ENCODE data around the gene CENPS.
"Not testable (repeated sequence)": the region's sequence is repeated elsewhere in the genome, so short reads cannot be mapped to it uniquely, and the experiment has no call there.

The CENPS gene

DNA sequence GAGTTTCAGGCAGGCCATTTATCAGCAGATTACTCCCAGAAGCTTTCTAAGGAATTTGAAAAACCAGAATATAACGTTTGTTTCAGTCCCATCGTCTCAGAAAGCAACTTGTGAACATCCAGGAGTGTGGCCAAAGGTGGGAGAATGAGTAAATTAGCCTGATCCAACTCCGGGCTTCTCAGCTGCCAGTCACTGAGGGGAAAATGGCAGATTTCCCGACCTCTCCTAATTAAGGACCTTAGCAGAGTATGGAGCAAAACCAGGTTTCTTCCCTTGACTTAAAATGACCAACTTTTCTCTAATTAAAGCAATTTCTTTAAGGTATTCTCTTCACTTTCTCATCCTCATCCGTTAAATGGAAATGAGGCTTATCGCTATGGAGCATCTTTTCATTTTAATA, 20.6 kb downstream of the CENPS start:
- DNase-seq (ENCODE audit: low spot score) = peak; percentile 21

DNA sequence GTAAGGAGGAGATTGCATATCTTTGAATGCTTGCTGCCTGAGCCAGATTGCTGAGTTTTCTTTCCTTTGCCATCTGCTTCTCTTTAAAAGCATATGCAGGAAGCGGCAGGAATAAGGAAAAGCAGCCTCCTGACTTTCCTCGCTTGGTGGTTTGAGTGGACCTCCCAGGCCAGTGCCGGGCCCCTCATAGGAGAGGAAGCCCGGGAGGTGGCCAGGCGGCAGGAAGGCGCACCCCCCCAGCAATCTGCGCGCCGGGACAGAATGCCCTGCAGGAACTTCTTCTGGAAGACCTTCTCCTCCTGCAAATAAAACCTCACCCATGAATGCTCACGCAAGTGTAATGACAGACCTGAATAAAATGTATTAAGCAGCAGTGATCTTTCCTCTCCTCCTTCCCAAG, 21.1 kb downstream of the CENPS start:
- peak; percentile 84 for DNase-seq (ENCODE audit: low spot score)

DNA sequence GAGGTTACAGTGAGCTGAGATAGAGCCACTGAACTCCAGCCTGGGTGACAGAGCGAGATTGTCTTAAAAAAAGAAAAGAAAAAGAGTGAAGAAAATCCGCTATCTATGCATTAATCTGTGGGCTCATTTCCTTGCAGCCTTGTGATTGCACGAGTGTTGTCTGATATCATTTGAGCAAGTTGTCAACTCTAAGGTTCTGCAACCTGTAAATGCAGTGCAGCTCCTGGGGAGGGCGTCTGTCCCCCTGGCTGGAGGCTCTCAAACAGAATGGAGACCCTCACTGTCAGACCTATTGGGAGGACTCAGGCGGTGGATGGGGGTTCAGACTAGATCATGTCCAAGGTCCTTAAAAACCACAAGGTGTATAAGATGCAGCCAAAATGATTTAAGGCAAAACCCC, 25.8 kb downstream of the CENPS start:
- DNase-seq (ENCODE audit: low spot score) = no peak

DNA sequence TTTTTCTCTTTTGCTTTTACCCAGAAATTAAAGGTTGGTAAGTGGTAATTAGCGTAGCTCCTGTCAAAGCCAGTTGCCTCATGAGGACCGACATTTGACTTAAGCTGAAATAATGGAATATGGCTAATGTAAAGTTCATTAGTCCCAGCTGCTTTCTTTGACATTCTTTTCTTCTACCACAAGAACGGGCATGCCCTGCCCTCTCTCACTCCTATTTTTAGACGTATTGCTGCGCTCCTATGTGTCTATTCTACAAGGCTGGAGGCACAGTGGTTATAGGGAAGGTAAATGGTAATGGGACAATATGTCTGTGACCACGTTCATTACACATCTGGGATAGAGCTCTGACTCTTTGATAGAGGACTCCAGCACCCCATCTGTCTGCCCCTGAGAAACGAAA, 26.4 kb downstream of the CENPS start:
- no peak for DNase-seq (ENCODE audit: low spot score)

DNA sequence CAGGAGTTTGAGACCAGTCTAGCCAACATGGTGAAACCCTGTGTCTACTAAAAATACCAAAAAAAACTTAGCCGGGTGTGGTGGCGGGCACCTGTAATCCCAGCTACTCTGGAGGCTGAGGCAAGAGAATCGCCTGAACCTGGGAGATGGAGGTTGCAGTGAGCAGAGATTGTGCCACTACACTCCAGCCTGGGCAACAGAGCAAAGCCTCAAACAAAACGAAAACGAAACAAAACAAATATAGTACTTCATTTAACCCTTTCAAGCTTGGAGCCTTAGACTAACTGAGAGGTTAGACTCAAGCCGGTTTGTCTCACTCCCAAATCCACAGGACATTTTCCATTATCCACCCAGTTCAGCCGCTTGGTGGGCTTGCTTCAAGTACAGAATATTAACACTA, 27.2 kb downstream of the CENPS start:
- not testable (repeated sequence) for DNase-seq (ENCODE audit: low spot score)

- no peak for DNase-seq (ENCODE audit: low spot score)
These were observed 27.6 kb downstream of the CENPS start for GRCh38 chr1:10457875-10458274.

GRCh38 chr1:10459184-10459583, 29.0 kb downstream of the CENPS start:
- DNase-seq (ENCODE audit: low spot score) = peak; percentile 69

- DNase-seq (ENCODE audit: low spot score) = no peak
These were observed 36.8 kb downstream of the CENPS start for GRCh38 chr1:10467078-10467477.

- DNase-seq (ENCODE audit: low spot score) = no peak
These were observed 39.8 kb downstream of the CENPS start for GRCh38 chr1:10470043-10470442.

DNA sequence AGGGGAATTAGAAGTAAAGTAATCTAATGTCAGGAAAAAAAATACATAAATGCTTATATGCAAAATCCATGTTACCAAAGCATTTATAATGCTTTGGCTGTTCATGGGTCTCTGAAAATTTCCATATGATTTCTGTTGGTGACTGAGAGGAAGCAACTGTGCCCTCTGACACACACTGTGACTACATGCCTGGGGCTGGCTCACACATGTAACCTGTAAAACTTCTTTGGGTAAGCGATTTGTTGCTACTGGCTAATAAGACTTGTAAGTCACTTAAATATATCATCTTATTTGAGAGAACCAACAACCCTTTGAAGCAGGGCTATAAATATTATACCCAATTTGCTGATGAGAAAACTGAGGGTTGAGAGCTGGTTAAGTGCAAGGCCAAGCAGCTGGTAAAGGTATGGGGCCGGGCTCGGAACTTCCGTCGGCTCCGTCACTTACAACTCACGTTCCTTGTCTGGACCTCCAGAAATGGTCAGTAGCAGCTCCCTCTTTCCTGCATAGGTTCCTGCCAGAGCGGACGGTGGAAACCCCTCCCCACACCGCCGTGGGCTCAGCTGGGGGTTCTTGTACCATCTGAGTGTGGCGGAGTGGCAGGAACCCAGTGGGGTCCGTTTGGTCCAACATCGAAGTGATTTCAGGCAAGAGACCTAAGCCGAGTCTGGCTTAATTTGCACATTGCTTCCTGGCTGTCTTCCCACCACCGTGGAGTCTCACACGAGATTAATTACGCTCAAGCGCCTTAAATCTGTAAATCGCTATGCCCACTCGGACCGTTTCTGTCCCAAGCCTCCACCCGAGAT, 41.4 kb downstream of the CENPS start:
- no peak for DNase-seq (ENCODE audit: low spot score)

GRCh38 chr1:10472220-10473144, 42.2 kb downstream of the CENPS start, which contains the start of gene DFFA:
Gene DFFA, minus strand, starts transcription at chr1:10472529. Its CDS starts 71 bp downstream, at chr1:10472458.
- peak; percentile 95 for DNase-seq (ENCODE audit: low spot score)

DNA sequence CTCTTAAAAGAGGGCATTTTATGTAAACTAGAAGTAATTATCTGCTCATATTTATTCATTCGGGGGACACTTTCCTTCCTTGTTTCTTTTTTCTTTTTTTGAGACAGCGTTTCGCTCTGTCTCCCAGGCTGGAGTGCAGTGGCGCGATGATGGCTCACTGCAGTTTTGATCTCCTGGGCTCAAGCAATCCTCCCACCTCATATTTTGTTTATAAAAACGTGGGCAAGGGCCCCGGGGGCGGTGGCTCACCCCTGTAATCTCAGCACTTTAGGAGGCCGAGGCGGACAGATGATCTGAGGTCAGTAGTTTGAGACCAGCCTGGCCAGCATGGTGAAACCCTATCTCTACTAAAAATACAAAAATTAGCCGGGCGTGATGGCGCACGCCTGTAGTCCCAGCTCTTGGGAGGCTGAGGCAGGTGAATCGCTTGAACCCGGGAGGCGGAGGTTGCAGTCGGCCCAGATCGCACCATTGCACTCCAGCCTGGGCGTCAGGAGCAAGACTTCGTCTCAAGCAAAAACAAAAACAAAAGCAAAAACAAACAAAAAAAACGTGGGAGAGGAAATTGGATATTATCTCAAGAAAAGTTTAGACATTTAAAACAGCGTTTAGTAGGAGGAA, 43.0 kb downstream of the CENPS start:
- DNase-seq (ENCODE audit: low spot score) = no peak

DNA sequence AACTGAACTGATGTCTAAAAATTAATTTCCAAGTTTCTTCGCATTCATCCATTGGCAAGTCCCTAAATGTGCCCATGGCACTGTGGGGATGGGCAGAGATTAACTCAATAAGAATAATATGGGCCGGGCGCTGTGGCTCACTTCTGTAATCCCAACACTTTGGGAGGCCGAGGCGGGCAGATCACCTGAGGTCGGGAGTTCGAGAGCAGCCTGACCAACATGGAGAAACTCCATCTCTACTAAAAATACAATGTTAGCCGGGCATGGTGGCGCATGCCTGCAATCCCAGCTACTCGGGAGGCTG, 44.0 kb downstream of the CENPS start:
- DNase-seq (ENCODE audit: low spot score) = not testable (repeated sequence)

GRCh38 chr1:10474613-10475507, 44.6 kb downstream of the CENPS start, which contains the start of gene PEX14:
Gene PEX14, plus strand, starts transcription at chr1:10474950. Its CDS starts 17 bp downstream, at chr1:10474967.
- DNase-seq (ENCODE audit: low spot score) = peak; percentile 96

- no peak for DNase-seq (ENCODE audit: low spot score)
These were observed 45.3 kb downstream of the CENPS start for GRCh38 chr1:10475510-10475909.

GRCh38 chr1:10479296-10479695, 49.1 kb downstream of the CENPS start:
- DNase-seq (ENCODE audit: low spot score) = no peak

- DNase-seq (ENCODE audit: low spot score) = no peak
These were observed 50.4 kb downstream of the CENPS start for GRCh38 chr1:10480614-10481013.

- DNase-seq (ENCODE audit: low spot score) = no peak
These were observed 54.3 kb downstream of the CENPS start for GRCh38 chr1:10484521-10484920.

DNA sequence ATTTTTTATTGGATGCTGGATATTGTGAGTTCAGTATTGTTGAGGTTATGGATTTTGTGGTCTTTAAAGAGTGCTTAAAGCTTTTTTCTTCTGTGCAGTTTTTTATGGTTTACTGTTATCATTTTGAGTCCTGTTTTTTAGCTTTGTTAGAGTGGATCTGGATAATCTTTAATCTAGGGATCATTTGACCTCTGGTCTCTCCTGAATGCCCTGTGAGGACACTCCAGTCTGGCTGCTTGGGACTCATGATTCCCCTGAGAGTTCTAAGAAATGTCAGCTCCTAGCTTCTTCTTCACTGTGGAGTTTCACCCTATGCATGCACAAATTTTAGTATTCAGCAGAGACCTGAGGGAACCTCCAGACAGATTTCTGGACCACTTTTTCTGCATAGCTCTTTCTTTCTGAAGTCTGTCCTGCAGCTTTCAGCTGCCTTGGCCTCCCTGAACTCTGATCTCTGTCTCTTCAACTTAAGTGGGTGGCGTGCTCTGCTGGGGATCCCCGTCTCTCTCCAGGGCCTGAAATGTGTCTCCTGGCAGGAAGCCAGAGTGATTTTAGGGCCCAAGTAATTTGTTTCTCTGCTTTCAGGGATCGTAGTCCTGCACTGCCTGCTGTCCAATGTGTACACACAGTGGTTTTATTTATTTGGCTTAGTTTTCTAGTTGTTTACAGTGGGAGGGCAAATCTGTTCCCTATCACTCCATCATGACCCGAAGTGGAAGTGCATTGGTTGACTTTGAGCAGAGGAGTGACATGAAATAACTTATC, 59.2 kb downstream of the CENPS start:
- DNase-seq (ENCODE audit: low spot score) = no peak

DNA sequence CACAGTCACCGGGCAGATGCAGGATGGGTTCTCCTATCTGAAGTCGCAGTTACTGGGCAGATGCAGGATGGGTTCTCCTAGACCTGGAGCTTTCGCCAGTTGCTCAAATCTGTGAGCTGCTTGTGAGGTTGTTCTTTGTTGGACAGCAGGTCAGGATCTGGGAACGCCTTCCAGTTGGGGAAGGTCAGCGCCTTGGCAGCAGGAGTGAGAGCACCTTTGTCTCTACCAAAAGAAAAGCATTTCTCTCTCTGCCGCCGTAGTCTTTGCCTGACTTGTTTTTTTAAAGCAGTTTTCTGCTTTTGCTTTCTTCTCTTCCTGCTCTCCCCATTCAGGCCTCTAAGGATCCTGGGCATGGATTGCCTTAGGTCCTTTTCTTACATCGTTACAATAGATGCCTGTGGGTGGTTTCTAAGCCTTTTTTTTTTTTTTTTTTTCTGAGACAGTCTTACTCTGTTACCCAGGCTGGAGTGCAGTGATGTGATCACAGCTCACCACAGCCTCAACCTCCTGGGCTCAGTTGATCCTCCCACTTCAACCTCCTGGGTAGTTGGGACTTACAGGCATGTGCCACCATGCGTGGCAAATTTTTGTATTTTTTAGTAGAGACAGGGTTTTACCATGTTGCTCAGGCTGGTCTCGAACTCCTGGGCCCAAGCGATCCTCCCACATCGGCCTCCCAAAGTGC, 60.2 kb downstream of the CENPS start:
- DNase-seq (ENCODE audit: low spot score) = no peak

All from AG20443 (cell line).